ENCODE data around the gene SIDT2.
"Not testable (repeated sequence)": the region's sequence is repeated elsewhere in the genome, so short reads cannot be mapped to it uniquely, and the experiment has no call there.

SIDT2 gene

GRCh38 chr11:117204283-117205080 is 25.9 kb downstream of the SIDT2 start:
- no peak for DNase-seq (ENCODE audit: low read depth, low spot score)

GRCh38 chr11:117205211-117205818 is 26.8 kb downstream of the SIDT2 start:
- no peak for DNase-seq (ENCODE audit: low read depth, low spot score)

GRCh38 chr11:117206111-117206510 is 27.6 kb downstream of the SIDT2 start:
- not testable (repeated sequence) for DNase-seq (ENCODE audit: low read depth, low spot score)

GRCh38 chr11:117206859-117207258 is 28.3 kb downstream of the SIDT2 start:
- not testable (repeated sequence) for DNase-seq (ENCODE audit: low read depth, low spot score)

- not testable (repeated sequence) for DNase-seq (ENCODE audit: low read depth, low spot score)
Observed at GRCh38 chr11:117207481-117207880, 28.9 kb downstream of the SIDT2 start.

GRCh38 chr11:117208710-117209109 is 30.2 kb downstream of the SIDT2 start:
- not testable (repeated sequence) for DNase-seq (ENCODE audit: low read depth, low spot score)

GRCh38 chr11:117209351-117210125 is 31.0 kb downstream of the SIDT2 start:
- DNase-seq (ENCODE audit: low read depth, low spot score) = not testable (repeated sequence)

GRCh38 chr11:117210620-117211019 is 32.1 kb downstream of the SIDT2 start:
- no peak for DNase-seq (ENCODE audit: low read depth, low spot score)

- DNase-seq (ENCODE audit: low read depth, low spot score) = no peak
Observed at GRCh38 chr11:117212697-117213355, 34.3 kb downstream of the SIDT2 start.

- no peak for DNase-seq (ENCODE audit: low read depth, low spot score)
Observed at GRCh38 chr11:117214404-117215110, 36.0 kb downstream of the SIDT2 start.

- DNase-seq (ENCODE audit: low read depth, low spot score) = no peak
Observed at GRCh38 chr11:117217141-117218084, 38.9 kb downstream of the SIDT2 start.

GRCh38 chr11:117218133-117218915 is 39.8 kb downstream of the SIDT2 start:
- no peak for DNase-seq (ENCODE audit: low read depth, low spot score)

GRCh38 chr11:117219001-117219400 is 40.5 kb downstream of the SIDT2 start:
- no peak for DNase-seq (ENCODE audit: low read depth, low spot score)

GRCh38 chr11:117219455-117219854 is 40.9 kb downstream of the SIDT2 start:
- no peak for DNase-seq (ENCODE audit: low read depth, low spot score)

- DNase-seq (ENCODE audit: low read depth, low spot score) = no peak
Observed at GRCh38 chr11:117219995-117220394, 41.5 kb downstream of the SIDT2 start.

- DNase-seq (ENCODE audit: low read depth, low spot score) = no peak
Observed at GRCh38 chr11:117220568-117220967, 42.0 kb downstream of the SIDT2 start.

- no peak for DNase-seq (ENCODE audit: low read depth, low spot score)
Observed at GRCh38 chr11:117220999-117221774, 42.6 kb downstream of the SIDT2 start.

- no peak for DNase-seq (ENCODE audit: low read depth, low spot score)
Observed at GRCh38 chr11:117221775-117222517, 43.4 kb downstream of the SIDT2 start.
